Measurements from ENCODE around the gene RBPJL. TPM values are rescaled to one million over a fixed set of nuclear protein-coding genes. Genes with fewer than 3 reads are reported as not detected.

Gene RBPJL
- total RNA-seq, 5 donors from 2014 or later (not counting 1 experiment from before 2014, with no cell fraction given) = 0.22 to 0.29 (median 0.26) TPM; not detected in 2

DNA sequence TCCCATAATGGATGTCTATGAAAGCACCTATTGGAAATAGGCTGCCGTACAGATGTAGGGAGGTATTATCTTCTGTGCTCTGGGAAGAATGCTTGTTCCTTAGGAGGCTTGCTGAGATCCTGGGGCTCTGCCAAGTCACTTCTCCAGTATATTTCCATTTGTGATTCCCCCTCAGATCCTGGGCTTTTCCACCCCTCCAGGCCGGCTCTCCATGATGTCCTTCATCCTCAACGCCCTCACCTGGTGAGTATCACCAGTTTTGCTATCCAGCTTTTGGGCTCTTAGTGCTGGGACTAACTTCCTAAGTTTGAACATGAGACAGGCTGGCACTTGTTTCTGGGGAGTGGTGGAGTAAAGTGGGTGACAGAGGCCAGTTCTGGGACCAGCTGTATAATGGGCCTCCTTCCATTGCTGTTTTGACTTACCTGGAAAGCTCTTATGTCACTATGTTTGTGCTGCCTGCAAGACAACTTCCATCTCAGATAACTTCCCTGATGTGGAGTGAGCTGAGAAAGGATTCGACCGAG, 58.9 kb downstream of the RBPJL start:
- H3K4me1 ChIP-seq (ENCODE audit: control insufficient read depth in 1 of 2, extremely low read depth in 1 of 2, insufficient read depth in 2 of 2, low read length in 2 of 2) = peaks cover 40 to 50% of the 10 kb centered on the region in 2 experiments
- peak overlapping the region; percentile 1 for H3K27ac ChIP-seq (ENCODE audit: low read length)
- H3K27me3 ChIP-seq (replicated peaks in 1 of 2; ENCODE audit: control insufficient read depth in 2 of 2, extremely low read depth in 1 of 2, insufficient read depth in 2 of 2, low read length in 1 of 2) = no peaks in the 10 kb centered on the region
- H3K9me3 ChIP-seq = no peaks in the 10 kb centered on the region
- H3K36me3 Mint-ChIP-seq = peaks cover 34% of the 10 kb centered on the region
- DNase-seq (no peak), ATAC-seq (replicated peaks in 1 of 4) (no peak)
- peak overlapping the region in 2 of 3 donors; percentile 6 to 29 for H3K4me3 Mint-ChIP-seq
- 93% methylated on average over 2 of the region's 5 CpGs for WGBS (ENCODE audit: insufficient coverage)
- H3K27ac Mint-ChIP-seq = peak overlapping the region; percentile 32 to 53
- ChIA-PET CTCF (interaction anchor here (0.6 to 1.6 kb wide), 2 partner anchors 8 to 405 kb away, joined by 3 to 4 read pairs; no protein-coding TSS in a partner anchor), POLR2A (interaction anchor here in 1 of 2 donors (1.1 kb wide), 2 partner anchors 42 to 53 kb away, joined by 3 read pairs; no protein-coding TSS in a partner anchor)
- peaks cover 59 to 61% (median 60%) of the 10 kb centered on the region in 3 donors for H3K4me1 Mint-ChIP-seq
- H3K27me3 Mint-ChIP-seq = no peaks in the 10 kb centered on the region
- no peaks in the 10 kb centered on the region for H3K9me3 Mint-ChIP-seq
- H3K36me3 ChIP-seq (ENCODE audit: control insufficient read depth in 2 of 2, extremely low read depth in 1 of 2, insufficient read depth in 1 of 2, low read length in 1 of 2) = peaks cover 8 to 43% of the 10 kb centered on the region in 2 donors
- no peak overlapping the region for H3K4me3 ChIP-seq (ENCODE audit: control insufficient read depth in 1 of 2, extremely low read depth in 1 of 2, low read length in 1 of 2)

DNA sequence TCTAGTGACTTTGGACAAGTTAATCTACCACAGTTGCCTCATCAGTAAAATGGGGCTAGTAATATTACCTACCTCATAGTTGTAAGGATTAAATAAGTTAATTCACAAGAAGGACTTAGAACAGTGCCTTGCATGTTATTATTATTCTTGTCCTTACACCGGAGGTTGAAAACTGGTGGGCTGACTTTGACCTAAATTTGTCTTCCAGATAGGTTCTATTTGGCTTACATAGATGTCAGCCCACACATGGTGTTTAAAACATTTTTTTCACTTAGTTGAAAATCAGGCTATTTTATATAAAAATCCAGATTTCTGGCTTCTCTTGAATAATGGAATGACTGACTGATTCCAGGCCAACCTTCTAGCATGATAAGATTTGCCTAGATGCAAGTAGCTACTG, 59.6 kb downstream of the RBPJL start:
- Mint-ChIP-seq H3K4me3 (peak overlapping the region in 1 of 3 donors; percentile 29), H3K27me3 (no peaks in the 10 kb centered on the region), H3K36me3 (peaks cover 34% of the 10 kb centered on the region), H3K4me1 (peaks cover 62 to 67% (median 64%) of the 10 kb centered on the region in 3 donors), H3K9me3 (no peaks in the 10 kb centered on the region), H3K27ac (no peak overlapping the region)
- H3K27me3 ChIP-seq (replicated peaks in 1 of 2; ENCODE audit: control insufficient read depth in 2 of 2, extremely low read depth in 1 of 2, insufficient read depth in 2 of 2, low read length in 1 of 2) = no peaks in the 10 kb centered on the region
- no peak overlapping the region for H3K27ac ChIP-seq (ENCODE audit: low read length)
- ATAC-seq (replicated peaks in 1 of 4) = no peak
- H3K4me3 ChIP-seq (ENCODE audit: control insufficient read depth in 1 of 2, extremely low read depth in 1 of 2, low read length in 1 of 2) = no peak overlapping the region
- H3K4me1 ChIP-seq (ENCODE audit: control insufficient read depth in 1 of 2, extremely low read depth in 1 of 2, insufficient read depth in 2 of 2, low read length in 2 of 2) = peaks cover 40 to 50% of the 10 kb centered on the region in 2 experiments
- DNase-seq = no peak
- no CpG with 5 or more reads among the region's 1 CpG for WGBS (ENCODE audit: insufficient coverage)
- peaks cover 12 to 43% of the 10 kb centered on the region in 2 donors for H3K36me3 ChIP-seq (ENCODE audit: control insufficient read depth in 2 of 2, extremely low read depth in 1 of 2, insufficient read depth in 1 of 2, low read length in 1 of 2)
- CTCF ChIA-PET = interaction anchor here in 1 of 2 donors (1.4 to 1.6 kb wide), 2 partner anchors 8 to 70 kb away, joined by 3 to 4 read pairs; no protein-coding TSS in a partner anchor
- POLR2A ChIA-PET = interaction anchor here (0.6 to 1.1 kb wide), 3 partner anchors 18 to 52 kb away, joined by 3 read pairs; partner anchors contain the start of gene SDC4 (in 1 of the 2)
- H3K9me3 ChIP-seq = no peaks in the 10 kb centered on the region

DNA sequence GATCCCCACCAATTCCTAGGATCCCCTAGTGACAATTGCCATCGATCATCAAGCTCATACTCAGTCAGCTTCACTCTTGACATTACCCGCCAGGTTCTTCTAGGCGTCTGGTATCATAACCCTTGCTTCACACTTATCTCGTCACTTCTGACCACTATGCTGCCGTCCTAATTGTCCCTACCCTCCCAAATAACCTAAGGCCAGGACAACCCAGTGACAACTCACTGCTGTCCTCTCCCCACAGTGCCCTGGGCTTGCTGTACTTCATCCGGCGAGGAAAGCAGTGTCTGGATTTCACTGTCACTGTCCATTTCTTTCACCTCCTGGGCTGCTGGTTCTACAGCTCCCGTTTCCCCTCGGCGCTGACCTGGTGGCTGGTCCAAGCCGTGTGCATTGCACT, 60.0 kb downstream of the RBPJL start:
- Histone ChIP-seq H3K4me1 (ENCODE audit: control insufficient read depth in 1 of 2, extremely low read depth in 1 of 2, insufficient read depth in 2 of 2, low read length in 2 of 2) (peaks cover 40 to 50% of the 10 kb centered on the region in 2 experiments), H3K27me3 (replicated peaks in 1 of 2; ENCODE audit: control insufficient read depth in 2 of 2, extremely low read depth in 1 of 2, insufficient read depth in 2 of 2, low read length in 1 of 2) (no peaks in the 10 kb centered on the region), H3K27ac (ENCODE audit: low read length) (peak overlapping the region; percentile 19), H3K9me3 (no peaks in the 10 kb centered on the region), H3K4me3 (ENCODE audit: control insufficient read depth in 1 of 2, extremely low read depth in 1 of 2, low read length in 1 of 2) (no peak overlapping the region), H3K36me3 (ENCODE audit: control insufficient read depth in 2 of 2, extremely low read depth in 1 of 2, insufficient read depth in 1 of 2, low read length in 1 of 2) (peaks cover 13 to 48% of the 10 kb centered on the region in 2 donors)
- Mint-ChIP-seq H3K36me3 (peaks cover 34% of the 10 kb centered on the region), H3K4me1 (peaks cover 62 to 71% (median 68%) of the 10 kb centered on the region in 3 donors), H3K27me3 (no peaks in the 10 kb centered on the region), H3K4me3 (no peak overlapping the region), H3K9me3 (no peaks in the 10 kb centered on the region), H3K27ac (peak overlapping the region; percentile 65 to 74)
- 83% methylated on average over 11 of the region's 11 CpGs for WGBS (ENCODE audit: insufficient coverage)
- ChIA-PET POLR2A (interaction anchor here (0.6 to 1.1 kb wide), 2 partner anchors 18 to 51 kb away, joined by 3 read pairs; partner anchors contain the start of gene SDC4 (in 1 of the 2)), CTCF (interaction anchor here in 1 of 2 donors (1.4 kb wide), 1 partner anchor 70 kb away, joined by 3 read pairs; no protein-coding TSS in a partner anchor)
- DNase-seq (no peak), ATAC-seq (replicated peaks in 1 of 4) (no peak)

DNA sequence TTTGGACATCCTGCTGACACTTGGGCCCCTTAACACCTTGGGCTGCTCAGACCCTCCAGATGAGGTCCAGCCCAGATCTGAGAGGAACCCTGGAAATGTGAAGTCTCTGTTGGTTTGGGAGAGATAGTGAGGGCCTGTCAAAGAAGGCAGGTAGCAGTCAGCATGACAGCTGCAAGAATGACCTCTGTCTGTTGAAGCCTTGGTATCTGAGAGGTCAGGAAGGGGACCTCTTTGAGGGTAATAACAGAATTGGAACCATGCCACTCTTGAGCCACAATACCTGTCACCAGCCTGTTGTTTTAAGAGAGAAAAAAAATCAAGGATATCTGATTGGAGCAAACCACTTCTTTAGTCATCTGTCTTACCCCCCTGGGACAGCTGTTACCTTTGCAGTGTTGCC, 60.5 kb downstream of the RBPJL start:
- H3K4me1 ChIP-seq (ENCODE audit: control insufficient read depth in 1 of 2, extremely low read depth in 1 of 2, insufficient read depth in 2 of 2, low read length in 2 of 2) = peaks cover 40 to 51% of the 10 kb centered on the region in 2 experiments
- DNase-seq (no peak), ATAC-seq (replicated peaks in 1 of 4) (no peak)
- H3K27ac Mint-ChIP-seq = peak overlapping the region; percentile 65 to 74
- ChIA-PET POLR2A (interaction anchor here in 1 of 2 donors (0.6 kb wide), 1 partner anchor 19 kb away, joined by 3 read pairs; the partner anchor contains the start of gene SDC4), CTCF (interaction anchor here in 1 of 2 donors (1.4 kb wide), 1 partner anchor 69 kb away, joined by 3 read pairs; no protein-coding TSS in a partner anchor)
- H3K27me3 Mint-ChIP-seq = no peaks in the 10 kb centered on the region
- no peaks in the 10 kb centered on the region for H3K9me3 ChIP-seq
- peaks cover 14 to 48% of the 10 kb centered on the region in 2 donors for H3K36me3 ChIP-seq (ENCODE audit: control insufficient read depth in 2 of 2, extremely low read depth in 1 of 2, insufficient read depth in 1 of 2, low read length in 1 of 2)
- H3K9me3 Mint-ChIP-seq = no peaks in the 10 kb centered on the region
- H3K4me3 ChIP-seq (ENCODE audit: control insufficient read depth in 1 of 2, extremely low read depth in 1 of 2, low read length in 1 of 2) = no peak overlapping the region
- peak overlapping the region; percentile 19 for H3K27ac ChIP-seq (ENCODE audit: low read length)
- H3K36me3 Mint-ChIP-seq = peaks cover 34% of the 10 kb centered on the region
- peaks cover 65 to 75% (median 72%) of the 10 kb centered on the region in 3 donors for H3K4me1 Mint-ChIP-seq
- H3K4me3 Mint-ChIP-seq = peak overlapping the region in 1 of 3 donors; percentile 61
- H3K27me3 ChIP-seq (replicated peaks in 1 of 2; ENCODE audit: control insufficient read depth in 2 of 2, extremely low read depth in 1 of 2, insufficient read depth in 2 of 2, low read length in 1 of 2) = no peaks in the 10 kb centered on the region

Other genes starting within 250 kb of the RBPJL start
- gene KCNS1, start 205.7 kb upstream of the RBPJL start, total RNA-seq = under 1 TPM in 1 of 5 donors, not detected in 4; 0.09 TPM
- gene WFDC5, start 191.7 kb upstream of the RBPJL start, total RNA-seq = not detected
- not detected for gene WFDC12, start 182.4 kb upstream of the RBPJL start, total RNA-seq
- under 1 TPM in 1 of 5 donors, not detected in 4; 0.51 TPM for gene PI3, start 131.9 kb upstream of the RBPJL start, total RNA-seq
- gene SEMG1, start 99.8 kb upstream of the RBPJL start, total RNA-seq = not detected
- gene SEMG2, start 85.5 kb upstream of the RBPJL start, total RNA-seq = not detected
- 1 to 10 TPM in 3 of 5 donors, not detected in 2; 1.1 to 1.7 (median 1.2) TPM for gene SLPI, start 52.3 kb upstream of the RBPJL start, total RNA-seq
- not detected for gene MATN4, start 1.5 kb downstream of the RBPJL start, total RNA-seq
- 1 to 10 TPM in 4 of 5 donors, under 1 TPM in 1; 0.68 to 4.4 (median 3.5) TPM for gene SDC4, start 41.6 kb downstream of the RBPJL start, total RNA-seq
- gene SYS1, start 56.3 kb downstream of the RBPJL start, total RNA-seq = 10 to 100 TPM; 53.1 to 86.9 (median 58.2) TPM
- under 1 TPM in 3 of 5 donors, not detected in 2; 0.10 to 0.23 (median 0.16) TPM for gene TP53TG5, start 71.5 kb downstream of the RBPJL start, total RNA-seq
- 10 to 100 TPM; 10.1 to 16.8 (median 14.8) TPM for gene DBNDD2, start 101.4 kb downstream of the RBPJL start, total RNA-seq
- gene PIGT, start 109.3 kb downstream of the RBPJL start, total RNA-seq = 100 to 1,000 TPM in 2 of 5 donors, 10 to 100 TPM in 3; 76.6 to 140 (median 79.4) TPM
- 1 to 10 TPM in 1 of 5 donors, under 1 TPM in 1, not detected in 3; 0.56 to 1.7 TPM for gene WFDC2, start 162.9 kb downstream of the RBPJL start, total RNA-seq
- not detected for gene SPINT3, start 208.8 kb downstream of the RBPJL start, total RNA-seq
- not detected for gene WFDC6, start 232.6 kb downstream of the RBPJL start, total RNA-seq
- gene EPPIN, start 240.6 kb downstream of the RBPJL start, total RNA-seq = not detected